Stimulated activated CD8-positive, alpha-beta memory T cell treated with anti-CD3 and anti-CD28 coated beads, Interleukin-12 subunit alpha, Interleukin-12 subunit beta, amount 100 ng/mL, for 24 hours (primary cell): Measurements from ENCODE around the gene CORO7.
A peak's percentile ranks its signal among the peaks of the same experiment; 100 is the strongest.

Source experiments
- DNase-seq: peaks from one replicate; pipeline ENCODE4 v3.0.0-alpha.2; 2020; ENCODE audit errors: extremely low read depth

Gene CORO7

DNA sequence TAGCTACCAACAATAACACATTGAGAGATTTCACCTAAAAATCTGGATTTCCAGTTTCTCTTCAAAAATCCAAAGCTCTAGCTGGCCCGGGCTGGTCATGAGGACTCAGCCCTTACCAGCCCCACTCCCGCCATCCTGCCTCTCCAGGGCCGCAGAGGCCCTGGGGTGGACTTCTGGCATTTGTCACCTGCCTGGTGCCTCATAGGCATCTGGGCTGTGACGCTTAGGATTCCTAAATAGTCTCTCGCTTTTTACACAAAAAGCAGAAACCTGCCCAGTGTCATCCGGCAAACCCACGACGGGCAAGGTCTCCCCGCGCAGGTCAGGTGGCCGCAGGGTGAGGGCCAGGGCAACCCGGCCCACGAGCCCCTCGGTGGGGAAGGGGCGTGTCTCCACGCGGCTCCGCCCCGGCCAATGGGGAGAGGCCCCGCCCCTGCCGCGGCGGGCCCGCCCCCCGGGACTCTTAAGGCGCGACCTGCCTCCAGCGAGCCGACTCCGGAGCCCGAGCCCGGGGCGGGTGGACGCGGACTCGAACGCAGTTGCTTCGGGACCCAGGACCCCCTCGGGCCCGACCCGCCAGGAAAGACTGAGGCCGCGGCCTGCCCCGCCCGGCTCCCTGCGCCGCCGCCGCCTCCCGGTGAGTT is 44.9 kb downstream of the CORO7 start, which contains the start of gene VASN:
TSS of gene VASN (plus strand) at position 492 of the 644 bp plus-strand sequence. CDS start 9,030 bp downstream, outside the sequence.
- peak; percentile 39 for DNase-seq

DNA sequence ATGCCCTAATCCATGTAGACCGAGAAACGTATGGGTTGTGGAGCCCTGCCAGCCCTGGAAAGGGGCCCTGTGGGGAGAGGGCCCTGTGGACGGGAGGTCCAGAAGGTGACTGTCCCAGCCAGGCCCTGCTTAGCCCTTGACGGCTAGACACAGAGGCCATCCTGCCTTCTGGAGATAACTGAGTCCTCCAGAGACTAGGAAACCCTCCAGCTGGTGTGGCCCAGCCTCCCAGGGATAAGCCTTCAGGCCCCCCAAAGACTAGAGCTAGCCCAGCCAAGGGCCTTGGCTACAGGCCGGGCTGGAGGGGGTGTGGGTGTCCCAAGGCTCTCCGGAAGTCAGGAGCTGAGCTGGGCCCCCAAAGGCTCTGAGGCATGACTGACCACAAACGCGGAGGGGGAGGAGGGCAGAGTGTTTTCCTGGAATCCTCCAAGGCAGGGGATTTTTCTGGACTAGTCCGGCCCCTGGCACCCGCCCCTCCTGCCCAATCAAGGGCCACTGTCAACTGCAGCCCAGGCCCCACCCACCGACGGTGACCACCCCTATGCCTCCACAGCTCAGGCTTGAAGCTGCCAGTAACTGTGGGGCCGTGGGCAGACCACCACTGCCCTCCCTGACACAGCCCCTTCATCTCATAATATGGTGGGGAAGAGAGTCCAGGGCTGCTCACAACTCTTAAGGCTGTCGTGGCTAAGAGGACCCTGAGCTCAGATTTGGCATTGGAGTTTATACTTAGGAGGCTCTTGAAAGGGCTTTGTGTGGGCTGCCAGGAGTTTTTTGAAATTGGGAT is 45.6 kb downstream of the CORO7 start:
- no peak for DNase-seq

DNA sequence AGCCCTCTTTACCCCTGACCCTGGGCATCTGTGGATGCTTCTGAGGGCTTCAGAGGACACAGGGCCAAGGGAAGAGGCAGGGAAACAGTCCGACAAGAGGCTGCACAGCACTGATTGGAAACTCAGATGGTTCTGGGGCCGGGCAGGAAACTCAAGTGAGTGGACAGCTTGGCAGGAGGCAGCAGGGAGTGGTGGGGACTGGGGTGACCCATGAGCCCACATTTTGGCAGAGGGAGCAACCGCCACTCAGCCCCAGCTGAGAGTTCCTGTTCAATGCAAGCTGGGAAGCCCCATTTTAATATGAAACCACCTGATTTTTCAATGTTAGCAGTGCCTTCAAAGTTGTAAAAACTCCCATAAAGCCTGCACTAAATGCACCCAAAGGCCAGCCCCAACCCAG is 46.2 kb downstream of the CORO7 start:
- no peak for DNase-seq

DNA sequence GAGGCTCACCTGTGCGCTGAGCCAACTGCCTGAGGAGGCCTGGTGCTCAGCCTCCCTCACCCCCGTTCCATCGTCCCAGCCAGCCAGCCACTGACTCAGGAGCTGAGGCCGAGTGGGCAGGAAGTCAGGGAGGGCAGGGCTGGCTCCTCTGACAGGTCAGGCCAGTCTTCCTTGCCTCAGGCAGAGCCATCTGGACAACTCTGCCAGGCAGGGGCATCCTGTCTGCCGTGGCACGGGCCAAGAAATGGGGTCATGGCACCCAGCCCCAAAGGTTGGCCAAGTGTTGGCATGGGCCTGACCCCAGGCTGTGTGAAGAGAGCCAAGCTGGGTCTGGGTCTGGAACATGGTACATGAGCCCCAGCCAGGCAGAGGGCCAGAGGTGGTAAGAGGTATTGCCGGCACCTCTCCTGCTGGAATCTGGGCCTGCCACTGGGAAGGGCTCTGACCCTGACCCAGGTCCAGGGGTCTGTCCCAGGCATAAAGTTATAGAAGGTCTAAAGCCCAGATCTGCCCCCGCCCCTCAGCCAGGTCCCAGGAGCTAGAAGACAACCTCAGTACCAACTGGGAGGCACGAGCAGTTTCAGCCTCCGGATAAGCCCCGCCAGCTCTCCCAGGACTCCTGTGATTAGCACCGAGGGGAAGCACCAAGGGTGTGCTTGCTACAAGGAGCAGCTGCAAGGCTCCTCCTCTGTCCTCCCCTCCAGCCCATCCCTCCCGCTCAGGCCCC is 47.2 kb downstream of the CORO7 start:
- DNase-seq = no peak

DNA sequence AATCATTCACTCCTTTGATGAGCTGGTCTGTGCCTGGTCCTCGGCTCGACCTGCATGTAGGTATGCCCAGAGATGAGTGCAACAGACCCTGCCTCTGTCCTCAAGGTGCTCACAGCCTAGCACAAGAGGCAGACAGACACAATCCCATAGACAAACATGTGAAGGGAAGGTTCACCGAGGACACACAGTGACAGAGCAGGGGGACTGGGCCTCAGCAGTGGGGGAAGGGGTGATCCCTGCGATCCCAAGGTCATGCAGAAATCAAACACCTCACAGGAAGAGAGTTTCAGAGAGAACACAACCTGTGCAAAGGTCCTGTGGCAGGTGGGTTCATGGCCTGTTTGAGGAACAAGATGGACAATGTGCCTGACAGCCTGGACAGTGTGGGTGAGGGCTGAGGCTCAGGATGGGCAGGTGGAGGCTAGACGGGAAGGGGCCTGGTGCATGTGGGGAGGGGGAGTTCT is 49.0 kb downstream of the CORO7 start:
- no peak for DNase-seq

DNA sequence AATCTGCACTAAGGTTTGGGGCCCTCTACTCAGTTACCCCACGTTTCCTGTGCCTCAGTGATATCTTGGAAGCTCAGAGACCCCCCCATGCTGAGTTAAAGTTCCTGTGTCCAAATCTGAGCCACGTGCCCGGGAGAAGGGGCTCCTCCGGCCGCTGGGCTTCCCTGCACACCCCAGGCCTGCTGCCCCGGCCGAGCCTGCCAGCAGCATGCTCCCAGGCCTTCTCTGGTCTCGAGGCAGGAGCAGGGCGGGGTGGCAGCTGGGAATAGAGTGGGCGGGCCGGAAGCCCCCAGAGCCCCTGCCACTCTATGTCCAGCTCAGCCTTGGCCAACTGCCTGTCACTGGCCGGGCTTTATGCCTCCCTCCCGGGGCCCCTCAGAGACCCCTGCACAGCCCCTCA is 50.4 kb downstream of the CORO7 start:
- DNase-seq = no peak

DNA sequence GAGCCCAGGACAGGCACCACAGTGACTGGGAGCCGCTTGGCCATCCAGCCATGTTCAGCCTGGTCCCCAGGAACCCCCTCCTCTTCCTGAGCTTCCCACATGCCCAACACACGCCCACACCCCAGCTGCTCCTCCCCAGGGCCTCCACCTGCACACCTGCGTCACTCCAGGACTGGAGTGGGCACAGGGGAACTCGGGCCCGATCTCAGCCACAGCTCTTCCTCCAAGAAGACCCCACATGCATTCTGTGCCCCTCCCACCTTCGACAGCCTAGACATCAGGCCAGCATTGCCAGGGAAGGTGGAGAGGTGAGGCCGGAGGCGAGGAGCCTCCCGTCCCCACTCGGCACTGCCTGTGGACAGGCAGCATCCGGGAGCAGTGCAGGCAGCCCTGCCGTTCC is 50.8 kb downstream of the CORO7 start:
- DNase-seq = no peak

DNA sequence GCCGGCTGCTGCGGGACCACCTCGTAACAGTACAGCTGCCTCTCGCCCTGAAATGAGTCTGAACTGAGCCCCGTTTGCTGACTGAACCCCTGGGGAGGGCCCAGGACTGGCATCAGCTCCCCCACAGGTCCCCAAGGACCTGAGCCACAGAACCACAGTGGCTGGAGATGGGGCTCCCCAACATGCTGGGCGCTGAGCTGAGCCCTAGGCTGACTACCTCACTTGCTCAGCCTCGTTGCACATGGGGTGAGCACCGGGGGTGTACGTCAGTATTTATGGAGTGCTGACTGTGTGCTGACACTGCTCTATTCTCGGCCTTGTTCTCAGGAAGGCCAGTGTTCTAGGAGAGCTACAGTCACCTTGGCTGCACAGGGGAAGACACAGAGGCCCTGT is 51.4 kb downstream of the CORO7 start:
- DNase-seq = no peak

DNA sequence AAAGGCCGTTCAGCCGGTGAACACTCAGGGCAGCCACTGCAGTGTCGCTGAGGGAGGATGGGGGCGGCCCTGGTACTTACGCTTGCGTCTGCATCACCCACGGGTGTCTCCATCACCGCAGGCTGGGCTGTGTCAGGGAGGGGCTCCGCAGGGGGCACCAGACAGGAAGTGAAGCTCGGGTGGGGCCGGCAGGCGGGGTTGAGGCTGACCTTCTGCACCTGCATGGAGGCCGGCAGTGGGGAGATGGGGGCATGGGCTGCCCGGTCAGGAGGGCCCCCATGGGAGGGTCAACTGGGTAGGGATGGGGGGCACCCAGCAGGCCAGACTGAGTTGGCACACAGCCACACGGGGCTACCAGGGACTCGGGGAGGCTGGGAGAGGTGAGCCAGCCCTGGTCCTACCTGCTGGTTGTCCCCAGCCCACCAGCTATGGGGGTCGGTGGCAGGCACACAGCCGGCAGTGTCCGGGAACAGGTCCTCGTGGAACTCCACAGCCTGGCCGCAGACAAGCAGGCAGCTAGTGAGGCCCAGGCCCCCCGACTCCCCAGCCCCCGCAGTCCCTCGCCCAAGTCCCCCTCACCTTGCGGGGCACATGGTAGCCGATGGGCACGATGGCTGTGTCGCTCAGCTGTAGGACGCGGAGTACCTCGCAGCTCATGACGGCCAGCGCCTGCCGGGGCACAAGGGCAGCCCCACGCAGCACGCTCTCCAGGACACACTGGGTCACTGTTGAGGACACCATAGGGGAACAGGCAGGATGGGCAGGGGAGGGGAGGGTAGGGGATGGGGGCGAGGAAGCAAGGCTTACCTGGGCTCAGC is 52.0 kb downstream of the CORO7 start:
- DNase-seq = no peak

DNA sequence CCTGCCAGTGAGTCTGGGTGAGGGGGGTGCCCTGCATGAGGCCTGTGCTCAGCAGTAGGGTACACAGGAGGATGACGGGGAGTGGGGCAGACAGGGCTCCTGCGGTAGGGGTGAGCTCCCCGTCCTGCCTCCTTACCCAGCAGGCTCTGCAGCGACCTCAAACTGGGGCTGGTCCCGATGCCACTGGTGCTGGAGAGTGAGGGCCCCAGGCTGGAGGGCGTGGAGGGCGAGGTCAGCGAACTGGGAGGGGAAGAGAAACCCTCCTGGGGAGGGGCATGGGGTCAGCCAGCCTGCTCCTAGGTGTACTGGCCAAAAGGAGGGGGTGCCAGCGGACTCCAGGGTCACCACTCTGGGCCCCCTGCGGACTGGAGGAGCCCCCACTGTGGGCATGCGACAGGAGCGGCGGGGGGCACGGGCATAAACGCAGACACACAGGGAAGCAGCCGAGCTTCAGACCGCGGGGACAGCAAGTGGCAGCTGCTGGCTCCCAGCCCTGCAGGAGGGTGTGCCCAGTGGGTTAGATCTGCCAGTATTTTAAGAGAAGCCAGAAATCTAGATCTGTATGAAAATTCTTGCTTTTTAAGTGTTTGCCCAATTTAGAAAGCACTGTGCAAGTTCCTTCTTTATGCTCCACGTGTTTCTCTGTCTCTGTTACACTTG is 53.8 kb downstream of the CORO7 start:
- no peak for DNase-seq

DNA sequence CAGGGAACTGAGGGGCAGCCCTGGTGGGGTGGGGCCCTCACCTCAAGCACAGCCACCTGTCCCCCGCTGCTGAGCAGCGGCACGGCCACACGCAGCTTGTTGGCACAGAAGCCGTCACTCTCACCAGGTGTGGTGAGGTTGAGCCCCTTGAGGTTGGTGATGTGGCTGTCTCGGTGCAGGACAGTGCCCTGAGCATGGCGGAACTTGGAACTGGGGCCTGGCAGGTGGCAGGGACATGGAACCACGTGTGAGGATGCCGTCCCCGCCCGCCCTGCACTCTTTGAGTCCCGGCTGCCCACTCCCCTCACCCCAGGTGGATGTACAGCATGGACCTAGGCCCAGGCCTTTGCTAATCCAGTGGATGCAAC is 54.5 kb downstream of the CORO7 start:
- no peak for DNase-seq

DNA sequence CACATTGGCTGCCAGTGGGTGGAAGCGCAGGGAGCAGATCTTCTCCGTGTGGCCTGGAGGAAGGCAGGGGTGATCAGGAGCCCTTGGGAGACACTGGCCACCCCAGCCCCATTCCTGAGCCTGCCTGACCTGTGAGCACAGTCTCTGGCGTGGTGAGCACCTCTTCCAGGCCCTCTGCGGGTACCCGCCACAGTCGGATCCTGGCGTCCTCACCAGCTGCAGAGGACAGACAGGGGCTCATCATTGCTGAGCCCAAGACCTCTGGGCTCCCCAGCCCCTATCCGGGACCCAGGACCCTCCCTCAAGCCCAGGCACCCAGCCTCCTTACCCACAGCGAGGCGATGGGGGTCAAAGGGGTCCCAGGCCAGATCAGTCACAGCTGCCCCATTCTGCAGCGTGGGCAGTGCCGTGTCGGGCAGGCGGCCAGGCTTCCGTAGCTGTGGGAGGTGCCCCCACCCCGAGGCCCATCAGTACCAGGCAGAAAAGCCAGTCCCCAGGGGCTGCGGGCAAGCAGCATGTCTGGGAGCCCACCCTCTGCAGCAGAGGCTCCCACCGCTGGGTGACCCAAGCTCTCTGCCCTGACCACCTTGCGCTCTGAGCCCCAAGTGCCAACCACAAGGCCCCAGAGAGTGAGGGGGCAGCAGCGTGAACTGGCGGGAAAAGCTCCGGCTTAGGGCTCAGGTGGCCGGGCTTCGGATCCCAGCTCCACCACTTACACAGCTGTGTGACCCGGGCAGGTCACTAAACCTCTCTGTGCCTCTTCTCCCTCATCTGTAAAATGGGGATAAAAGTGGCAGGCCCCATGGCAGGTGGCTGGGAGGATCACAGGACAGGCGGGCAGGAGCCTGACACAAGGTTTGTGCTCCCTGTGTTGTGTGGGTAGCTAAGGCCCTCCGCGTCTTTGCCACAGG is 55.1 kb downstream of the CORO7 start:
- DNase-seq = no peak

DNA sequence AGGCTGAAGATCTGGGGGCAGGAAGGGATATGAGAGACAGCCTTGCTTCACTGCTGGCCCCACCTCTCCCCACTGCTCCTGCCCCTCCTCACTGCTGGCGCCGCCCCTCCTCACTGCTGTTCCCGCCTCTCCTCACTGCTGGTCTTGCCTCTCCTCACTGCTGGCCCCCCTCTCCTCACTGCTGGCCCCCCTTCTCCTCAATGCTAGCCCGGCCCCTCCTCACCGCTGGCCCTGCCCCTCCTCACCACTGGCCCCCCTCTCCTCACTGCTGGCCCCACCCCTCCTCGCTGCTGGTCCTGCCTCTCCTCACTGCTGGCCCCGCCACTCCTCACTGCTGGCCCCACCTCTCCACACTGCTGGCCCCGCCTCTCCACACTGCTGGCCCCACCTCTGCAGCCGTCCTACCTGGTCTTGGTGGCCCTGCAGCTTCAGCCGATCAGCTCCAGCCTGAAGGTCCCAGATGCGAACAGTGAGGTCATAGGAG is 55.8 kb downstream of the CORO7 start:
- no peak for DNase-seq

DNA sequence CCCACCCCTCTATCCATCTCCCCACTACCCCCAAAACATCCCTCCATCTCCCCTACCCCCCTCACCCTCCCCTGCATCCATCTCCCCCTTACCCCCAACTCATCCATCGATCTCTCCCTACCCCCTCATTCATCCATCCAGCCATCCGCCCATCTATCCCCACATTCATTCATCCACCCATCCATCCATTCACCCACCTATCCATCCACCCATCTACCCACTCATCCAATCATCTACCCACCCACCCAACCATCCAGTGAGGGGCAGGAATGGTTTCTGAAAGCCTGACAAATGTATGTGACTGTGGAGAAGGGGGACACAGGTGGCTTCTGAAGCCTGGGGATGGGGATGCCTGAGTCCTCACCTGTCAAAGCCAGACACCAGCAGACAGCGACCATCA is 56.5 kb downstream of the CORO7 start:
- no peak for DNase-seq

DNA sequence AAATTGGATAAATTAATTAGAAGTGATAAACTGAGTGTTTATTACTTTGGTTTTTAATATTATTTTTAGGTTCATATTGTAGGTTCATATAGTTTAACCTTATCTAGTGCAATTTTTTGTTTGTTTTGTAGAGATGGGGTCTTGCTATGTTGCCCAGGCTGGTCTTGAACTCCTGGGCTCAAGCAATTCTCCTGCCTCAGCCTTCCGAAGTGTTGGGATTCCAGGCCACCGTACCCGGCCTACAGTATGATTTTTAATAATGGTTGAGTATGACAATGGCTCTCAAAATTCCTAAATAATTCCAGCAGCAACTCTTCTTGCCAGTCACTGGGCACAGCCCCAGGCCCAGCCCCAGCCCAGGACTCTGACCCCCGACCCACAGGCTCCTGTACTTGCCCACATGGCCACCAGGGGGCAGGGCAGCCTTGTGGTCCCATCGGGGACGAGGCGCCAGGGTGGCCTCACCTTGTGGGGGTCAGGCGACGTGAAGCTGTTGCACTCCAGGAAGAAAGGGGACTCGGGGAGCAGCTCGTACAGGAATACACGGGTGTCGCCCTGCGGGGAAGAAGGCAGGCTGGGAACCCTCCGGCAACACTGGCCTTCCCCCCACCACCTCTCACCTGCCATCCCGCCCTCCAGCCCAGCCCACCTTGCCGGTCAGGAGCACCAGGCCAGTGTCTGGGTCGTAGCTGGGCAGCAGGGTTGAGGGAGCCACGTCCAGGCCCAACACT is 57.4 kb downstream of the CORO7 start:
- DNase-seq = no peak

DNA sequence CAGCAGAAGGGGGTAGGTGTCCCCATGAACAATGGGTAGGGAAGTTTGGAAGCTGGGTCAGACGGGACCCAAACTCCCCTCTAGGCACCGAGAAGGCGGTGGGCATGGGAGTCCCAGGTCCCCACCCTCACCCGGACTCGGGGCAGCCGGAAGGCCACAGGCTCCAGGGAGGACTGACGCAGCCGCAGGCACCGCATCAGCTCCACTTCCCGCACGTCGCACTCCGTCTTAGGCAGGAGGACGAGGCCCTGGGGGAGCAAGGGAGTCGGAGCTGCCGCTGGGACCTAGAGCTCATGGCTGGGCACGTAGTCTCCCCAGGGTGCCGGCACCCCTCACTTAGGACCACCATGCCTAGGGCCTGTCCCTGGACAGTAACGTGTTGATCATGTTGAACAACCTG is 58.2 kb downstream of the CORO7 start:
- DNase-seq = no peak

DNA sequence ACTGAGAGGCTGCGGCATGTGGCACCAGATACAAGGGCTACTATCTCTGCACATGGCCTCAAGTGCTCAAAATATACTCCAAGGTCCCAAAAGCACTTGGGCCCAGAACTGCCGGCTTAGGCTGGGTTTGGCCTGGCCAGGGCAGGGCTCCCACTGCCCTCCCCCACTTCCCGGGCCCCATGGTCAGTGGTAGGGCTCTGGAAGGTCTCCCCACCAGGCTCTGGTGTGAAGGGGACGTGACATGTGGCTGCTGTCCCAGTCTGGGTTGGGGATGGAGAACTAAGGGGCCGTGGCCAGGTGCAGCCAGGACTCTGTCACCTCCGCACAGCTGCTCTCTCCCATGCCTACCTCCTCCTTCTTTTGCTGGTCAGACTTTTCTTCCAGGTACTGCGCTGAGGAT is 59.6 kb downstream of the CORO7 start:
- DNase-seq = no peak

DNA sequence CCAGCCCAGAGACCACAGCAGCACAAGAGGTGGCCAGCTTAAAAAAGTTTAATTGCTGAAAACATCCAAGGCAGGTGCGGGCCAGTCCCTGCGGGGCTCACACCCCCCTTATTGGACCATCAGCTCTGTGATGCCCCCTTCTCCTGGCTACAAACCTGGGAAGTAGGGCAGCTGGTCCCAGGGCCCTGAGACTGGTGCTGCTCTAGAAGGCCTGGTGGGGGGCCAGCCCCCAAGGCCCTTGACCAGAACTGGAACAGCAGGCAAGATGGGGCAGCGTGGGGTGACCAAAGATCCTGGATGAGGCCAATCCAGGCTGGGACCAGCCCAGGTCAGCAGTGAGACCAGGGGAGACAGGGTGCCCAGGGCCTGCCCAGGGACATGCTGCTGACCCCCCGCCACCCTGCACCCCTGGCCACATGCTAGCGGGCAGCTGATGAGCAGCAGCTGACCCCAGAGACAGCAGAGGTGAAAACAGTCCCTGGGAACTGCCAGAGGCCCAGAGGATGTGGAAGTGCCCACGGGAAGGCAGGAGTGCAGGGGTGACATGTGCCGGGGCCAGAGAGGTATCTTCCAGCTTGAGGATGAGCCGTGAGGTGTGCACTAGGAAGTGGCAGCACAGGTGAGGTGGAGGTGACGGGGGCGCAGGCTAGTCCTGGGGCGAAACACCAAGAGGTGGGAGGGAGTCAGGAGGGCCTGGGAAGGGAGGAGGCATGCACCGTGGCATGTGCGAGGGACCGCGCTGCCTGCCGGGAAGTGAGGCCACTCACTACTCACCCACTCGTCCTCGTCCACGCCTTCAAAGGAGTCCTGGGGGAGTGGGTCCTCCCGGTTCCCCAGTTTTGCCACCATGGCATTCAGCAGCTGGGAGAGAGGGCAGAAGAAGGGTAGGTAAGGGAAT is 61.6 kb downstream of the CORO7 start:
- DNase-seq = no peak
